Uterus (tissue), 4 donors: Measurements from ENCODE around the gene PRRX1. TPM values are rescaled to one million over a fixed set of nuclear protein-coding genes. Genes with fewer than 3 reads are reported as not detected.
A peak's percentile ranks its signal among the peaks of the same experiment; 100 is the strongest.

Experiments
- DNase-seq, 2 donors: peaks; one replicate each; pipeline ENCODE4 v3.0.0-alpha.2; 2019 to 2020
- H3K27ac ChIP-seq, 2 donors: fragments of 200-600 bp; sonication (generic); 1 replicate in 1 of 2; 2 replicates in 1 of 2; pipeline ENCODE4 v1.5.1; 2016 to 2018
- H3K27me3 ChIP-seq, 2 donors: fragments of 200-600 bp; sonication (generic); one replicate each; pipeline ENCODE4 v1.5.1; 2018 to 2019; ENCODE audit warnings: control low read depth in 1 of 2
- H3K36me3 ChIP-seq, 2 donors: fragments of 200-600 bp; sonication (generic); one replicate each; pipeline ENCODE4 v1.5.1; 2019; ENCODE audit warnings: control low read depth in 1 of 2
- H3K4me1 ChIP-seq, 2 donors: fragments of 200-600 bp; sonication (generic); one replicate each; pipeline ENCODE4 v1.5.1; 2018 to 2019; ENCODE audit warnings: control low read depth in 1 of 2
- H3K4me3 ChIP-seq, 2 donors: fragments of 200-600 bp; sonication (generic); 1 replicate in 1 of 2; 2 replicates in 1 of 2; pipeline ENCODE4 v1.5.1; 2018 to 2019; ENCODE audit warnings: mild to moderate bottlenecking in 1 of 2
- H3K9me3 ChIP-seq, 2 donors: fragments of 200-600 bp; sonication (generic); one replicate each; pipeline ENCODE4 v1.5.1; 2019; ENCODE audit warnings: control low read depth in 1 of 2
- CTCF ChIP-seq, 4 experiments: fragments of 200-600 bp in 2 of 4; fragments of 450-650 bp in 2 of 4; sonication (generic) in 2 of 4; IDR thresholded peaks; one replicate each; pipeline ENCODE4 v1.5.1; 2016 to 2019; ENCODE audit warnings: antibody characterized with exemption in 4 of 4, mild to moderate bottlenecking in 2 of 4, moderate library complexity in 1 of 4
- POLR2A ChIP-seq, 2 donors: fragments of 450-650 bp; IDR thresholded peaks; one replicate each; pipeline ENCODE4 v1.6.1; 2016; ENCODE audit warnings: antibody characterized with exemption in 2 of 2, mild to moderate bottlenecking in 1 of 2, moderate library complexity in 1 of 2
- intact Hi-C: fragments of 100-400 bp; cut with DNase I; formaldehyde crosslinking; loops from one replicate; pipeline ENCODE4 v1.15.1; 2023; ENCODE audit warnings: low total_unique reads
- total RNA-seq, 4 donors: library from RNA; depleted of rRNA in 3 of 4; stranded (reverse); fragments of >200 nt in 3 of 4; gene quantifications; one replicate each; pipeline versions ENCODE4 v1.1.0 to v1.2.4, GENCODE V29; 2014 to 2023
- donor health status: DM: yes; HTN: yes; CAD: no.

Gene PRRX1
- total RNA-seq = 100 to 1,000 TPM in 2 of 4 donors, 10 to 100 TPM in 2; 36.4 to 179 (median 121) TPM

DNA sequence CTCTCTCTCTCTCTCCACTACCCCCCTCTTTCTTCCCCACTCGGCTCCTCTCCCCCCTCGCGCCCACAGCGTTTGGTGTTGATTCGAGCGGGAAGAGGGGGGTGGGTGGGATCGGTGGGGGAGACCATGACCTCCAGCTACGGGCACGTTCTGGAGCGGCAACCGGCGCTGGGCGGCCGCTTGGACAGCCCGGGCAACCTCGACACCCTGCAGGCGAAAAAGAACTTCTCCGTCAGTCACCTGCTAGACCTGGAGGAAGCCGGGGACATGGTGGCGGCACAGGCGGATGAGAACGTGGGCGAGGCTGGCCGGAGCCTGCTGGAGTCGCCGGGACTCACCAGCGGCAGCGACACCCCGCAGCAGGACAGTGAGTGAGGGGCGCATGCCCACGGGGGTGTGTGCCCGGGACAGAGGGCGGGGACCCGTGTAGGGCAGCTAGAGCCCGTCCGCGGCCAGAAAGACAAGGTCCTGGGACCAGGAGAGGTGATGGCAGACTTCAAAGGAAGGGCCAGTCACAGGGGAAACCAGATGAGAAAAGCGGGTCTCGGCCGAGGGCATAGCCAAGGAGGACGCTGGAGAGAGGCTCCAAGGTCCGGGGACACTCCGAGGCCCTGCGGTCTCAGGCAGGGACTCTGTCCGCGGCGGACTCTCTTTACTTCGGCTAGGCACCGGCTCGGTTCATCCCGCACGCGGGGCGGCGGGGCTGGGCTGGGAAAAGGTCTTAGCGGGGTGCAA, at the start of gene PRRX1:
Gene PRRX1 (plus strand): TSS at position 39 of the 735 bp plus-strand sequence. CDS start 88 bp downstream, at position 127.
- DNase-seq = peak; percentile 45 to 59
- no peaks in the 10 kb centered on the region for H3K36me3 ChIP-seq
- no peaks in the 10 kb centered on the region for H3K9me3 ChIP-seq
- peak within 1 kb of the TSS; percentile 95 to 99 for H3K27ac ChIP-seq
- intact Hi-C loops = no loop called here
- H3K27me3 ChIP-seq = no peaks in the 10 kb centered on the region
- no peaks in the 10 kb centered on the region for H3K4me1 ChIP-seq
- TF ChIP-seq POLR2A (IDR thresholded peaks at IDR 0.05) (no peak), CTCF (IDR thresholded peaks at IDR 0.05) (no peak)
- H3K4me3 ChIP-seq = peak within 1 kb of the TSS; percentile 68 to 88

DNA sequence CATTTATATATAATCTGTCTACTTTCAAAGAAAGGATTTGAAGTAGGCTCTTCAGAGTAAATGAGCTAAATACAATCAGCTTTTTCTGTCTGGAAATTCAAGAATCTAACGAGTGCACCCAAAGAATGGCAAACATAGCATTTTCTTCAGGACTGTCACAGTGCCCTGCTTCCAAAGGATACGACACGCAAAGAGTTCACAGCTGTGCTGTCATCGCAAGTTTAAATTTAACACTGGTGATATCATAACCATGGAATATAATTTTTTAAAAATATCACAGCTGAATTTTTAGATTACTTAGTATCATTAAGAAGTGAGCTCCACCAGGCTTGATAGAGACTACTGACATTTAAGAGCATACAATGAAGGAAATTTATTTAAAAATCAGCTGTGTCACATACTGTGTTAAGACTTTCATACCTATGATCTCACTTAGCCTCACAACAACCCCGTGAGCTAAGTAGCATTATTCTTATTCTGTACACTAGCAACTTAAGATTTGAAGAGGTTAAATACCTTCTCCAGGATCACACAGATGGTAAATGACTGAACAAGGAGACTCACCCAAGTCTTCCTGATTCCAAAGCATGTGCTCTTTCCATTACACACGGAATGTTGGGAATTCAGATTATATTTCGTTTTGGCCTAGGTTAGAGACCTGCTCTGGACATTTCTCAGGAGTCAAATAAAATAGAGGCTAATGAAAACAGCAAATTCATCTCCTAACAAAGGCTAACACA, 46.2 kb upstream of the PRRX1 start:
- TF ChIP-seq CTCF (IDR thresholded peaks at IDR 0.05) (no peak), POLR2A (IDR thresholded peaks at IDR 0.05) (no peak)
- Histone ChIP-seq H3K4me1 (no peaks in the 10 kb centered on the region), H3K27me3 (no peaks in the 10 kb centered on the region), H3K36me3 (no peaks in the 10 kb centered on the region), H3K27ac (no peak overlapping the region), H3K4me3 (no peak overlapping the region), H3K9me3 (no peaks in the 10 kb centered on the region)
- intact Hi-C loops = no loop called here
- no peak for DNase-seq

GRCh38 chr1:170618421-170618820, 45.5 kb upstream of the PRRX1 start:
- H3K9me3 ChIP-seq = no peaks in the 10 kb centered on the region
- no peaks in the 10 kb centered on the region for H3K36me3 ChIP-seq
- no peak overlapping the region for H3K4me3 ChIP-seq
- no peak for DNase-seq
- no peaks in the 10 kb centered on the region for H3K27me3 ChIP-seq
- H3K27ac ChIP-seq = no peak overlapping the region
- TF ChIP-seq POLR2A (IDR thresholded peaks at IDR 0.05) = no peak
- TF ChIP-seq CTCF (IDR thresholded peaks at IDR 0.05) = no peak
- H3K4me1 ChIP-seq = no peaks in the 10 kb centered on the region
- intact Hi-C loops = no loop called here

DNA sequence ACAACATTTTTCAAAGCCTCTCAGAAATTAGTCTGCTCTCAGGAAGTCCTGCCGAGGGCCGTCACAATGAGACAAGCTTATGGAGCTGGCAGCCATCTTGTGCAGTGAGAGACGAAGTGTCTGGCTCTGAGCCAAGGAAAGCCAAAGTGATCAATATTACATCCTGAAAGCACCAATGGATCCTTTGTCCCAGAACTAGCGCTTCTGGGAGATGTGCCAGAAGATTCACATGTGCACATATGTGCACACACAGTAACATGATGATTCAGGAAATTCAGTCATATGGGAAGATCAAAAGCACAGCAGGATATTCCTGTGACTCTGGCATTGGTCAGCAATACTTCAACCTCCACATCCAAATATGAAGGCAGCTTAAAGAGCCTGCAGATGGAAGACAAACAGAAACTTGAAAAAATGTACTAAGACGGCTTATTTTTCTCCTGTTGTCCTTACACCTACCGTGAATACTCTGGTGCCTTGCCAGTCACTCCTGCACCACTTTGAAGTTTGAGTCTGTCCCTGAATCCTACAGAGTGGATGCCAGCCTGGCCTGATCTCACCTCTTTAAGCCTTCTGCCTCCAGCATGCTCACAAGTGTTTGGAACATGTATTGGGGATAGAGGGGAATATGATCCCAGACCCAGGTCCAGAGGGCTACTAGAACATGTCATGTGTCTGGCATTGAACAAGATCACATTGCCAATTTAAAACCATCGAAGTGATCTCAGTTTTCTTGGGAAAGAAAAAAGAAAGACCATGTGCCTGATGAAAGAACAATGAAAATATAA, 44.5 kb upstream of the PRRX1 start:
- no peak for DNase-seq
- intact Hi-C loops = no loop called here

More for the DNA sequence above, 44.5 kb upstream of the PRRX1 start:
- Histone ChIP-seq H3K27ac (no peak overlapping the region), H3K36me3 (no peaks in the 10 kb centered on the region), H3K4me1 (no peaks in the 10 kb centered on the region), H3K4me3 (no peak overlapping the region), H3K9me3 (no peaks in the 10 kb centered on the region), H3K27me3 (no peaks in the 10 kb centered on the region)
- TF ChIP-seq POLR2A (IDR thresholded peaks at IDR 0.05) = no peak
- TF ChIP-seq CTCF (IDR thresholded peaks at IDR 0.05) = no peak
